ENCODE data around the gene DDX39A.
"Not testable (repeated sequence)": the region's sequence is repeated elsewhere in the genome, so short reads cannot be mapped to it uniquely, and the experiment has no call there.

Gene DDX39A

DNA sequence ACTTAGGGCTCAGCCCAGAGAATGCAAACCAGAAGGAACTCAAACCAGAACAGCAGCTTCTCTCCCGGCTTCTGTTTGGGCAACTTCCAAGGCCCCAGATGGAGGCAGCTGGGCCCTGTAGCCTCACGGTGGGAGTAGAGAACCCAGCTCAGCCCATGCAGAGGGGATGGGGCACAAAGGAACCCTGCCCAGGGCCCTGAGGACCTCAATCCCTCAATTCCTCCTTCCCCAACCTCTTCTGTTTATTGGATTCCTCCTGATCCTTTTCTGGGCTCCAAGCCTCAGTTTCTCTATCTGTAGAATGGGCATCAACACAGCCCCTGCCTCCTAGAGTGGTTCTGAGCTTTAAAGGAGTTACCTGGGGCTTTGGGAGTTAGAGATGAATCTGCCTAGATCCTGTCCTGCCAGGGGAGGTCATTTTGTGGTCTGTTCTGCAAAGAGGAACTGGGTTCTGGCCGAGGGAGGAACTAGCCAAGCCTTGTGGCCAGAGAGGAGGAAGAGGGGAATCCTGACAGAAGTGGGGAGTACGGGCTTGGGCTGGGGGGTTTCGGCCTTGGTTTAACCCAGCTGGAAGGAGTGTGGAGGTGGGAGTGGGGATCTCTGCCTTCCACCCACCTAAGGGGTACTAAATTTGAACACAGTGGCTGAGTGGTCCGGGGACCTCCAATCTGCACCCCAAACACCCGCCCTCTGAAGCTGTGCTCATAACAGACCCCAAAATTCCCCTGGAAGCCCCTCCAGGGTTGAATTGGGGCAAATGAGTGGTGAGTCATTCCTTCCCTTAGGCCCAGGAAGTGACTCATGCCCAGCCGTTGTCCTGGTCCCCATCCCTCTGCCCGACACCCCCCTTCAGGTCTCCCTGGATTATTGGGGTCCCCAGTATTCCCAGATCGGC is 35.2 kb downstream of the DDX39A start:
- DNase-seq = peak; percentile 64

GRCh38 chr19:14381689-14382474 is 37.3 kb downstream of the DDX39A start:
- DNase-seq = peak; percentile 73

- no peak for DNase-seq
Observed at GRCh38 chr19:14379294-14380065, 39.7 kb downstream of the DDX39A start.

DNA sequence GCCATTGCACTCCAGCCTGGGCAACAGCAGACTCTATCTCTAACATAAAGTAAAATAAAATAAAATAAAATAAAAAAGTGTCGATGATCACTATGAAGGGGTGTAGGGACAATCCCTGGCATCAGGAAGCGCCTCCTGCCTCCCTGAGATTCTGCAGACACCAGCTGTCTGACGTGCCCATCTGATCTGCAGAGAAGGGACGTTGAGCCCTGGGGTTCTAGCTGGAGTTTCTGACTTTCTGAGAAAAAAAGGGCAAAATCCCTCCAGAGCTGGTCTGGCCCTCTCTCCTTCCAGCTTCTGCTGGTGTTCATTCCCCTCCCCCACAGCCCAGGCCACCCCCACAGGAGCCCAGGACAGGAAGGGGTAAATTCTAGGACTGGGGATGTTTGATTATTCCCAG is 40.3 kb downstream of the DDX39A start:
- no peak for DNase-seq

DNA sequence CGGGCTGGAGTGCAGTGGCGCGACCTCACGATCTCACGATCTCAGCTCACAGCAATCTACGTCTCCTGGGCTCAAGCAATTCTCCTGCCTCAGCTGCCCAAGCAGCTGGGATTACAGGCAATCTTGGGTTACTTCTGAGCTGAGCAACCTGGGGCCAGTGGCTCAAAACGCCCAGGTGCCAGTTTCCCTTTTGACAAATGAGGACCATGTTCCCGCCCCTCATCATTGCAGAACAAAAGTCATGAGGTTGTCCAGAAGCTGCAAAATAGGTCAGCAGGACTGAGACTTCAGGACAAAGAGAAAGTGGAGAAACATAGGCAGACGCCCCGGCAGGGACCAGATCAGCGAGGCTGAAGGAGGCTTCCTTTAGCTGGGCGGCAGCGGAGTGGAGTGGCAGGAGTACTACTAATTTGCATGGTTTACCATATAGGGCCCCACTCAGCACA is 41.2 kb downstream of the DDX39A start:
- no peak for DNase-seq

DNA sequence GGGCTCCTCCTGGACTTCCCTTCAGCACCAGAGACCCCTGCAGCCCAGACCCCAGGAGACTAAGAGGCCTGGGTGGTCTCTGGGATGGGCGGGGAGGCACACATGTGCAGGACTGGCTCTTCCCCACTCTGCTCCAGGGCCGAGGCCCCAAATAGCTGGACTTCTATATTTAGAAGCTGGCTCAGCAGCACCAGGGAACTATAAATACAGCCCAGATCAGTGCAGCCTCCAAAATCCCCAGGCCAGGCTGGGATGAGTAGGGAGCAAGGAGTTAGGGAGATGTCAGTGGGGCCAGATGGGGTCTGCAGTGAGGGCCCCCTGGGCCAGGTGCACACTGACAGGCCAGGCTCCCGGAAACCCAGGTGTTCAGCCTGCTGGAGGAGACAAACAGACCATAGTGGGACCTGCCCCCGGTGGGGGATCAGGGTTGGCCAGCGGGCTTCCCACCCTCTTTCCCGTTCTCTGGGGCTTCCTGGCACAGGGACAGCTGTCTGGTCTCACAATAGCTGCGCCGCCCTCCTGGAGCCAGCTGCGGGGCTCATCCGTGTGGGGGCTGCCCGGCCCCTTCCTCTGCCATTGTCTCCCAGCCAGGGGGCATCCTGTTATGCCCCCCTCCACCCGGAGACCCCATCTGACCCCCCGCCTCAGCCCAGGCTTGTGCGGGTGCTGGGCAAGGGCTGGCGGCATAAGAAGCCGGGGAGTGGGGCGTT is 43.4 kb downstream of the DDX39A start:
- DNase-seq = no peak

GRCh38 chr19:14375055-14375581 is 44.0 kb downstream of the DDX39A start:
- DNase-seq = peak; percentile 57

DNA sequence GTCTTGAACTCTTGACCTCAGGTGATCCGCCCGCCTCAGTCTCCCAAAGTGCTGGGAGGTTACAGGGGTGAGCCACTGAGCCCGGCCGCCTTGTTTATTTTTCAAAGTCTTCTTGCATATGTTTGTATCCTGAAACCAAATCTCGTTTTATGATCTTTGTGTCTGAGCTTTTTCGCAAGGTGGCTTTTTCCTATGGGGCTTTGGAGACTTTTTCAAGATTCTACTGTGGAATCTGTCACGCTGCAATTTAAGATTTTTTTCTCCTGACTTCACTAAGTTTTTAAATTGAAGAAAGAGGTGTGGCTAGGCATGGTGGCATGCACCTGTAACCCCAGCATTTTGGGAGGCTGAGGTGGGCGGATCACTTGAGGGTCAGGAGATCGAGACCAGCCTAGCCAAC is 44.8 kb downstream of the DDX39A start:
- not testable (repeated sequence) for DNase-seq

- DNase-seq = not testable (repeated sequence)
Observed at GRCh38 chr19:14372384-14373077, 46.6 kb downstream of the DDX39A start.

DNA sequence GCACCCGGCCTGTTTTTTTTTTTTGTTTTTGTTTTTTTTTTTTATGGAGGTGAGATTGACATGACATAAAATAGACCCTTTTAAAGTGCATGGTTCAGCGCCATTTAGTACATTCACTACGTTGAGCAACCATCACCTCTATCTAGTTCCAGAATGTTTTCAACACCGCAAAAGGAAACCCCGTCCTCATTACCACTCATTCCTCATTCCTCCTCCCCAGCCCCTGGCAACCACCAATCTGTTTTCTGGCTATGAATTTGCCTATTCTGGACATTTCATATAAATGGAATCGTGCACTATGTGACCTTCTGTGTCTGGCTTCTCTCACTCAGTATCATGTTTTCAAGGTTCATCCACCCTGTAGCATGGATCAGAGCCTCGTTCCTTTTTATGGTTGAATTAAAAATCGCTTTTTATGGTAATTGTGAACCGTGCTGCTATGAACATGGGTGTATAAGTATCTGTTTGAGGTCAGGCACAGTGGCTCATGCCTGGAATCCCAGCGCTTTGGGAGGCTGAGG is 47.8 kb downstream of the DDX39A start:
- DNase-seq = no peak

GRCh38 chr19:14370940-14371280 is 48.2 kb downstream of the DDX39A start:
- no peak for DNase-seq

- peak; percentile 65 for DNase-seq
Observed at GRCh38 chr19:14370169-14370939, 48.8 kb downstream of the DDX39A start.

DNA sequence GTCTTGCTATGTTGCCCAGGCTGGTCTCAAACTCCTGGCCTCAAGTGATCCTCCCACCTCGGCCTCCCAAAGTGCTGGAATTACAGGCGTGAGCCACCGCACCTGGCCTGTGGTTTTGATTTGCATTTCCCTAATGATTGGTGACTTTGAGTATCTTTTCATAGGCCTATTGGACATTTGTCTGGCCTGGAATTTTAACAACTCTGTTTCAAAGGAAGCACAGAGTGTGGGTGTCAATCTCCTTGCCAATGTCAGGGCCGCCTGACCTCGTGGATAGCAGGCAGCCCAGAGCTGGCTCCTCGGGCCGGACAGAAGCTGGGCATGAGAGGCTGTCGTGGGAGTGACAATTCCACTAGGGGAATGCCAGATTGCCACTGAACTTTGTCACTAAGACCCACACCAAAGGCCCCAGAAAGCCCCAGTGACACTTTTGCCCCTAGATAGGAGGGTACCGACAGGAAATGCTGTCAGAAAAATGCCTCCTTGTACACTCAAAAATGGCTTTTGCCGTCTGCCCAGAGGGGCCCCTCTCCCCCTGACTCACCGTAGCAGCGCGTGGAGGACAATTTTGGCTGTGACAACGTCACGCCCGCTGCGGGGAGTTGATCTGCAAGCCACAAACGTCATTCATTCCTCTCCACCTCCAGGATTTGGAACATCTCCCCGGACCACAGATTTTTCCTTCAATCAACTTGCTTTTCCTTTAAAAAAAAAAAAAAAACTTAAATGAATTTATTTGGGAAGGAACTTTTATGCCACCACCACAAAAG is 49.6 kb downstream of the DDX39A start:
- DNase-seq = peak; percentile 91

- DNase-seq = no peak
Observed at GRCh38 chr19:14368011-14368513, 51.1 kb downstream of the DDX39A start.

GRCh38 chr19:14367016-14367415 is 52.1 kb downstream of the DDX39A start:
- DNase-seq = no peak

GRCh38 chr19:14366529-14366928 is 52.6 kb downstream of the DDX39A start:
- DNase-seq = peak; percentile 88

GRCh38 chr19:14364098-14364443 is 55.1 kb downstream of the DDX39A start:
- DNase-seq = not testable (repeated sequence)

DNA sequence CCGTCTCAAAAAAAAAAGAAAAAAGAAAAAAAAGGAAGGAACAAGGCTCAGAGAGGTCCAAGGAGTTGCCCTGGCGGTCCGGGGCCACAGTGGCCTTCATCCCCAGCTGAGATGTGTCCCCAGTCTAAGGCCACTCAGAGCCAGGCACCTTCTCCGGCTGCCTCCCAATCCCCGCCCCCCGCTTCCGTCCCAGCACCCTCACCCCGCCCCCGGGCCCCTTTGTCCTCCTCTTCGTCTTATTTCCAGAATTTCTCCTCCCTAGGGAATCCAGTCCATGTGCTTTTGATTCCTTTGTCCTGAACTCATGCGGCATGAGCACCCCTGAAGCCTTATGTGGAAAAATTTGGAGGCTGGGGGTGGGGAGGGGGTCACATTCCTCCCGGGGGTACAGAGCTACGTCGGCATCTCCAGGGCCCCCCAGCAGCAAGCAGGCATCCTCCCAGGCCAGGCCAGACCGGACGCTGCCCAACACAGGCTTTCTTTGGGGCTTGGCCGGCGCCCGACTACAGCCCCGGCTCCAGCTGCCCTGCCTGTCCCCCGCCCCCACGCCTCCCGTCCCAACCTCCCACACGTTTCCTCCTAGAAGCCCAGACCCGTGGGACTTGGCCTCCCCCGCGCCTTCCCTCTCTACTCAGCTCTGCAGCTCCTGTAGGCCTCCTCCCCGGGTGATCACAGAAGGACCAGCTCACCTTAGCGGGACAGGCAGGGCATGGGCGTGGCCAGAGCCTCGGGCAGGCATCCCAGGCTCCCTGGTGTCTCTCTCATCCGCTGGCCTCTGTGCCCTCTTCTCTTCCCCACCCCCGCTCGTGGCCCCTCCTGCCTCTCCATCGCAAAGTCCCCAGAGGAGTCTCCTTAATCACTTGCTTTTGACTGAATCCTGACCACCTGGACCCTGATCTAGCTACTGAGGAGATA is 55.7 kb downstream of the DDX39A start:
- peak; percentile 62 for DNase-seq

Measured in stimulated activated CD4-positive, alpha-beta T cell treated with anti-CD3 and anti-CD28 coated beads, Interleukin-4, amount 100 ng/mL, for 24 hours (primary cell).